VCaP (cell line): ENCODE data around the gene UBR2.
"Not testable (repeated sequence)": the region's sequence is repeated elsewhere in the genome, so short reads cannot be mapped to it uniquely, and the experiment has no call there.

Experiments
- H3K27ac ChIP-seq: fragments of 450-650 bp; 2 replicates; pipeline ENCODE4 v1.5.1; 2017
- CTCF ChIP-seq: fragments of 450-650 bp; conservative IDR thresholded peaks from 2 replicates; pipeline ENCODE4 v1.5.1; 2017; ENCODE audit warnings: mild to moderate bottlenecking, moderate library complexity

UBR2 gene

GRCh38 chr6:42566614-42567208 lies 2.9 kb downstream of the UBR2 start:
- no peak overlapping the region for H3K27ac ChIP-seq
- TF ChIP-seq CTCF = no peak

GRCh38 chr6:42567237-42567636 lies 3.4 kb downstream of the UBR2 start:
- H3K27ac ChIP-seq = not testable (repeated sequence)

GRCh38 chr6:42569102-42570028 lies 5.5 kb downstream of the UBR2 start:
- H3K27ac ChIP-seq = no peak overlapping the region
- TF ChIP-seq CTCF = no peak

DNA sequence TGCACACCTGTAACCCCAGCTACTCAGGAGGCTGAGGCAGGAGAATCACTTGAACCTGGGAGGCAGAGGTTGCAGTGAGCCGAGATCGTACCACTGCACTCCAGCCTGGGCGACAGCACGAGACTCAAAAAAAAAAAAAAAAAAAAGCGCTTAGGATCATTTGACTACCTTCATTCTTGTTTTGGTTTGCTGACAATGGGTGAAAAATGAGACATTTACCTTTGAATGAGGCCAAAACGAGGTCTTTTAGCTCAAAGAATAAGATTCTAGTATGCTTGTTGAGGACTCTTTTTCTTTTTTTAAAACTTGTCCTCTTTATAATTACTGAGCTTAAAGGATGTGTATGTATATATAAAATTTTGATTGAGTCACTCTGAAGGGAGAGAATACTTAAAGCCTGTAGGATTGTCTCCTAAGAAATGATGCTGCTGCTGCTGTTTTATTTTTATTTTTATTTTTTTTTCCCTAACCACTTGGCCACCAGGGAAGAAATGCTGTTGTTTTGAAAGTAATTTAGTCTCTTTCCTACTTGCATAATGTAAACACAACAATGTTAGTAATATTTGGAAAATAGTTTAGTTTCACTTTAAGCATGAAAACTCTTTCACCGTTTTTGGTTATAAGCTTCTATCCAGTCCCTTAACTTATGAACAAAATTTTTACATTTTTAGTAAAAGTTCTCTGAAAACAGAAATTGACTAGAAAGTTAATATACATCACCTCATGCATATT lies 7.9 kb downstream of the UBR2 start:
- no peak for TF ChIP-seq CTCF
- no peak overlapping the region for H3K27ac ChIP-seq

DNA sequence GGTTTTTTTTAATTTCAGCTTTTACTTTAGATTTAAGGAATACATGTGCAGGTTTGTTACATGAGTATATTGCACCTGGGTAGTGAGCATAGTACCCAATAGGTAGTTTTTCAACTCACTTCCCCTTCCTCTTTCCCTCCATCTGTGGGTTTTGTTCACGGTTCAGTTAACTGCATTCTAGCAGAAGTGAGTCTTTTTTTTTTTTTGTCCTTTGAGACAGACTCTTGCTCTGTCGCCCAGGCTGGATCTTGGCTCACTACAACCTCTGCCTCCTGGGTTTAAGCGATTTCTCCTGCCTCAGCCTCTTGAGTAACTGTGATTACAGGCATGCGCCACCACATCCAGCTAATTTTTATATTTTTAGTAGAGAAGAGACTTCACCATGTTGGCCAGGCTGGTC lies 8.7 kb downstream of the UBR2 start:
- no peak for TF ChIP-seq CTCF
- no peak overlapping the region for H3K27ac ChIP-seq

- not testable (repeated sequence) for H3K27ac ChIP-seq
These were observed 12.7 kb downstream of the UBR2 start for GRCh38 chr6:42576538-42576937.

DNA sequence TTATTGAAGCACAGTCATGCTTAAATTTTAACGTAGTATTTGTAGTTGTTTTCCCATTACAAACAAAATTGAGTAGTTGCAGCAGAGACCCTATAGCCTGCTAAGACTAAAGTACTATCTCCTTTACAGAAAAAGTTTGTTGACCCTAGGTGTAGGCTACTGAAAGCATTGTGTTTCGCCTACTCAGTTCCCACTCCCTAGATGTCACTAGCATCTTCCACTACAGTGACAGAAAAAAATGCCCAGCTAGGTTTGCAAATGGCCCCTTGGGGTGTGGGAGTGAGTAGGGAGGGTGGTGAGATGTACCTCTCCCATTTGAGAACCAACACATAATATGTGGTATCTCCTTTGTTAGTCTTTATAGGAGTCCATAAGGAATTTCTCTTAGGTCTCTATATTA lies 34.5 kb downstream of the UBR2 start:
- no peak for TF ChIP-seq CTCF
- H3K27ac ChIP-seq = no peak overlapping the region

- no peak overlapping the region for H3K27ac ChIP-seq
- no peak for TF ChIP-seq CTCF
These were observed 35.7 kb downstream of the UBR2 start for GRCh38 chr6:42599558-42599957.
